ENCODE measurements around the gene SGPP2.
"Not testable (repeated sequence)": the region's sequence is repeated elsewhere in the genome, so short reads cannot be mapped to it uniquely, and the experiment has no call there.

The SGPP2 gene

DNA sequence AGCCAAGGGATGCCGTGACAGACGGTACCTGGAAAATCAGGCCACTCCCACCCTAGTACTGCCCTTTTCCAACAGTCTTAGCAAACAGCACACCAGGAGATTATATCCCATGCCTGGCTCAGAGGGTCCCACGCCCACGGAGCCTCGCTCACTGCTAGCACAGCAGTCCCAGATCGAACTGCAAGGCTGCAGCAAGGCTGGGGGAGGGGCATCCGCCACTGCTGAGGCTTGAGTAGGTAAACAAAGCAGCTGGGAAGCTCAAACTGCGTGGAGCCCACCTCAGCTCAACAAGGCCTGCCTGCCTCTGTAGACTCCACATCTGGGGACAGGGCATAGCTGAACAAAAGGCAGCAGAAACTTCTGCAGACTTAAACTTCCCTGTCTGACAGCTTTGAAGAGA lies 160.2 kb downstream of the SGPP2 start:
- H3K36me3 ChIP-seq (ENCODE audit: control insufficient read depth, insufficient read depth, low read length); H3K4me1 ChIP-seq (ENCODE audit: control insufficient read depth, insufficient read depth, low read length); H3K9ac ChIP-seq (ENCODE audit: low read length); H3K4me3 ChIP-seq (ENCODE audit: low read length); H3K27ac ChIP-seq (ENCODE audit: low read depth, low read length); H3K27me3 ChIP-seq (ENCODE audit: control insufficient read depth, insufficient read depth, low read length): not testable (repeated sequence)

DNA sequence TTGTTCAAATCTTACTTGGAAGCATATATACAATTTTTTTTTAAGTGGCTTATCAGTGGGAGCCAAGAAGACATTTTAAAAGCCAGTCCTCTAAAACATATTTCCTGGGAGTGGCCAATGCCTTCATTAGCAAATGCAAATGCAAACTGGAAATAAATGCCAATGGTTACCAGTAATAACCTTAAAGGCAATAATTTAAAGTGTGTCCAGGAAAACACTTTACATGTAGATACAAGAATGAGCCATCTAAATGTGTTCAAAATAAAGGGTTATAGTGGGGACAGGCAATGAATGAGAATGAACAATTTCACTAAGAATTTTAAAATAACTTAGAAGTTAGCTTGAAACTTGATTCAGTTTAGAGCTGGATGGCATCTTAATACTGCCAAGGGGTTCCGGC lies 167.3 kb downstream of the SGPP2 start:
- Histone ChIP-seq H3K27me3 (ENCODE audit: control insufficient read depth, insufficient read depth, low read length) (no peaks in the 10 kb centered on the region), H3K4me3 (ENCODE audit: low read length) (no peak overlapping the region), H3K36me3 (ENCODE audit: control insufficient read depth, insufficient read depth, low read length) (no peaks in the 10 kb centered on the region), H3K9ac (ENCODE audit: low read length) (no peak overlapping the region), H3K4me1 (ENCODE audit: control insufficient read depth, insufficient read depth, low read length) (no peaks in the 10 kb centered on the region), H3K27ac (ENCODE audit: low read depth, low read length) (no peak overlapping the region)

- no peaks in the 10 kb centered on the region for H3K36me3 ChIP-seq (ENCODE audit: control insufficient read depth, insufficient read depth, low read length)
- H3K27ac ChIP-seq (ENCODE audit: low read depth, low read length), result no peak overlapping the region
- H3K9ac ChIP-seq (ENCODE audit: low read length), result no peak overlapping the region
- H3K4me1 ChIP-seq (ENCODE audit: control insufficient read depth, insufficient read depth, low read length), result no peaks in the 10 kb centered on the region
- H3K4me3 ChIP-seq (ENCODE audit: low read length), result no peak overlapping the region
- no peaks in the 10 kb centered on the region for H3K27me3 ChIP-seq (ENCODE audit: control insufficient read depth, insufficient read depth, low read length)
Measured at GRCh38 chr2:222592176-222592575, 167.8 kb downstream of the SGPP2 start.

- Histone ChIP-seq H3K4me1 (ENCODE audit: control insufficient read depth, insufficient read depth, low read length) (no peaks in the 10 kb centered on the region), H3K4me3 (ENCODE audit: low read length) (no peak overlapping the region), H3K36me3 (ENCODE audit: control insufficient read depth, insufficient read depth, low read length) (peaks cover 4% of the 10 kb centered on the region), H3K27ac (ENCODE audit: low read depth, low read length) (no peak overlapping the region), H3K9ac (ENCODE audit: low read length) (no peak overlapping the region), H3K27me3 (ENCODE audit: control insufficient read depth, insufficient read depth, low read length) (no peaks in the 10 kb centered on the region)
Measured at GRCh38 chr2:222594679-222595078, 170.3 kb downstream of the SGPP2 start.

DNA sequence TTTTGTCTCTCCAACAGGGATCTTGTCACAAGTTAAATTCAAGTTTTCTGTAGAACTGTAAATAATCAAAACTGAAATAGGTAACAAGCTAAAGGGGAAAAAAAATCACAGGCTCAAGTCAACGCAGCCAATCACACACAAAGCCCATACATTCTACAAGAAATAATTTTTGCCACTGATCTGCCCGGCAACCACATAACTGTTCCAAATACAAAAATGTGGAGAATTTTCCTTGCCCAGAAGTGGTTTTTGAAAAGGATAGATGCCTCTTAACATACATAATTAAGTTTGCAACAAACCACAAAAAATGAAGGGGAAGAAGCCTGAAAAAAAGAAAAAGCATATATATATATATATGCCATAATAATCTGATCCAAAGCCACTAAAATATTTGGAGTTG lies 171.2 kb downstream of the SGPP2 start:
- H3K9ac ChIP-seq (ENCODE audit: low read length), result no peak overlapping the region
- H3K36me3 ChIP-seq (ENCODE audit: control insufficient read depth, insufficient read depth, low read length), result peaks cover 4% of the 10 kb centered on the region
- H3K4me1 ChIP-seq (ENCODE audit: control insufficient read depth, insufficient read depth, low read length), result no peaks in the 10 kb centered on the region
- H3K4me3 ChIP-seq (ENCODE audit: low read length), result no peak overlapping the region
- no peak overlapping the region for H3K27ac ChIP-seq (ENCODE audit: low read depth, low read length)
- H3K27me3 ChIP-seq (ENCODE audit: control insufficient read depth, insufficient read depth, low read length), result no peaks in the 10 kb centered on the region

DNA sequence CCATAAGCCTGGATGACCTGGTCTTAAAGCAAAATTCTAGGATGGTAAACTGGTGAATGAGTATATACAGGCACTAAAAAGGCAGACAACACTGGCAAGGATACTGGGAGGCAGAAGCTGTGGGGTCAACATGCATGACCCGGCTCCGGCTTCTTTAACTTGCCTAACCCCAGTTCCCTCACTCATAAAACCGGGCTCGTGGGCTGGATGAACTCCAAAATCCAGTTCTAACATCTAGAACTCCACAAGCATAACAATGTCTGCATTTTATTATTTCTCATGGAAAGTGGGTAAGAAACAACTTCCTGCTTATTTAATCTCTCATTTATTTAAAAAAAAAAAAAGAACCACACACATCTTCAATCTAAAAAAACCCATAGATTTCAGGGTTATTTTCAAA lies 174.3 kb downstream of the SGPP2 start:
- H3K4me3 ChIP-seq (ENCODE audit: low read length), result no peak overlapping the region
- peaks cover 4% of the 10 kb centered on the region for H3K36me3 ChIP-seq (ENCODE audit: control insufficient read depth, insufficient read depth, low read length)
- no peaks in the 10 kb centered on the region for H3K27me3 ChIP-seq (ENCODE audit: control insufficient read depth, insufficient read depth, low read length)
- H3K9ac ChIP-seq (ENCODE audit: low read length), result no peak overlapping the region
- no peak overlapping the region for H3K27ac ChIP-seq (ENCODE audit: low read depth, low read length)
- H3K4me1 ChIP-seq (ENCODE audit: control insufficient read depth, insufficient read depth, low read length), result no peaks in the 10 kb centered on the region

- Histone ChIP-seq H3K27me3 (ENCODE audit: control insufficient read depth, insufficient read depth, low read length) (no peaks in the 10 kb centered on the region), H3K4me1 (ENCODE audit: control insufficient read depth, insufficient read depth, low read length) (no peaks in the 10 kb centered on the region), H3K27ac (ENCODE audit: low read depth, low read length) (no peak overlapping the region), H3K9ac (ENCODE audit: low read length) (no peak overlapping the region), H3K4me3 (ENCODE audit: low read length) (no peak overlapping the region), H3K36me3 (ENCODE audit: control insufficient read depth, insufficient read depth, low read length) (peaks cover 1% of the 10 kb centered on the region)
Measured at GRCh38 chr2:222603501-222603900, 179.2 kb downstream of the SGPP2 start.

- no peak overlapping the region for H3K4me3 ChIP-seq (ENCODE audit: low read length)
- no peaks in the 10 kb centered on the region for H3K27me3 ChIP-seq (ENCODE audit: control insufficient read depth, insufficient read depth, low read length)
- no peak overlapping the region for H3K9ac ChIP-seq (ENCODE audit: low read length)
- H3K36me3 ChIP-seq (ENCODE audit: control insufficient read depth, insufficient read depth, low read length), result peaks cover 2% of the 10 kb centered on the region
- no peaks in the 10 kb centered on the region for H3K4me1 ChIP-seq (ENCODE audit: control insufficient read depth, insufficient read depth, low read length)
- H3K27ac ChIP-seq (ENCODE audit: low read depth, low read length), result no peak overlapping the region
Measured at GRCh38 chr2:222604749-222605515, 180.6 kb downstream of the SGPP2 start.

- H3K4me3 ChIP-seq (ENCODE audit: low read length), result no peak overlapping the region
- no peak overlapping the region for H3K9ac ChIP-seq (ENCODE audit: low read length)
- no peaks in the 10 kb centered on the region for H3K4me1 ChIP-seq (ENCODE audit: control insufficient read depth, insufficient read depth, low read length)
- no peak overlapping the region for H3K27ac ChIP-seq (ENCODE audit: low read depth, low read length)
- H3K36me3 ChIP-seq (ENCODE audit: control insufficient read depth, insufficient read depth, low read length), result peaks cover 2% of the 10 kb centered on the region
- no peaks in the 10 kb centered on the region for H3K27me3 ChIP-seq (ENCODE audit: control insufficient read depth, insufficient read depth, low read length)
Measured at GRCh38 chr2:222606306-222606705, 182.0 kb downstream of the SGPP2 start.

- no peak overlapping the region for H3K27ac ChIP-seq (ENCODE audit: low read depth, low read length)
- no peak overlapping the region for H3K9ac ChIP-seq (ENCODE audit: low read length)
- no peaks in the 10 kb centered on the region for H3K27me3 ChIP-seq (ENCODE audit: control insufficient read depth, insufficient read depth, low read length)
- no peak overlapping the region for H3K4me3 ChIP-seq (ENCODE audit: low read length)
- peaks cover 6% of the 10 kb centered on the region for H3K36me3 ChIP-seq (ENCODE audit: control insufficient read depth, insufficient read depth, low read length)
- no peaks in the 10 kb centered on the region for H3K4me1 ChIP-seq (ENCODE audit: control insufficient read depth, insufficient read depth, low read length)
Measured at GRCh38 chr2:222608081-222608480, 183.7 kb downstream of the SGPP2 start.

- H3K4me3 ChIP-seq (ENCODE audit: low read length), result no peak overlapping the region
- H3K27ac ChIP-seq (ENCODE audit: low read depth, low read length), result no peak overlapping the region
- H3K4me1 ChIP-seq (ENCODE audit: control insufficient read depth, insufficient read depth, low read length), result no peaks in the 10 kb centered on the region
- H3K9ac ChIP-seq (ENCODE audit: low read length), result no peak overlapping the region
- no peaks in the 10 kb centered on the region for H3K27me3 ChIP-seq (ENCODE audit: control insufficient read depth, insufficient read depth, low read length)
- H3K36me3 ChIP-seq (ENCODE audit: control insufficient read depth, insufficient read depth, low read length), result peaks cover 6% of the 10 kb centered on the region
Measured at GRCh38 chr2:222609381-222609780, 185.0 kb downstream of the SGPP2 start.

Measured in rectal smooth muscle tissue (tissue), 1 donor.